ENCODE data around the gene BCL2L14.

Gene BCL2L14

DNA sequence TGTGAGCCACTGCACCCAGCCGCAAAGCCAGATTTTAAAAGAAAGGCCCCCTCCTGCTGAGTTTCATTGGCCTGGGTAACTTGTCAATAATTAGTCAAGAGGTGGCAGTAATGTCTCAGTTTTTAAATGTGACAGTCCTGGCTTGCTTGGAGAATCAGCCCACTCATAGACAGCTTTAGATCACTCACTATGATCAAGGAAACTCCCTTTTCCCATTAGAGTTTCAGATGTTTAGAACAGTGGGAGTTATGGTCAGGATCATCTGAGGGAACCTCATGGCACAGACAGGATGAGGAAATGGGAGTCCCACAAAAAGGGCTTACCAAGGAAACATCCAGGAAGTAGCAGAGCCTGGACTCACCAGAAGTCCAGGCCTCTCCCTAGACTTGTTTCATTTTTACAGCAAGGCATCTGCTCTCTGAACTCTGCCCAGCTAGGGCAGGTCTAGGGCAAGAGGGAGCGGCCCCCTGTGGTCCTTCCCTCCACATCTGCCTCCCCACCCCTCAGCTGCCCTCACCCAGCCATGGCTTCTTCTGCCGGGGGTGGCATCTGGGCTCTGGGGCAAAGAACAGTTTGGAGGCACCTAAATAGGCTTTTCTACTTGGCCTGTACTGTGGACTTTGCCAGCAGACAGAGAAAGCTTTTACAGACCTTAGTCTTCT, 11.2 kb downstream of the BCL2L14 start:
- TF ChIP-seq POLR2A (IDR thresholded peaks at IDR 0.05; ENCODE audit: low read length) = no peak
- TF ChIP-seq GATA1 (IDR thresholded peaks at IDR 0.05; ENCODE audit: low read depth, low read length) = no peak
- DNase-seq = peak; percentile 53 to 54

DNA sequence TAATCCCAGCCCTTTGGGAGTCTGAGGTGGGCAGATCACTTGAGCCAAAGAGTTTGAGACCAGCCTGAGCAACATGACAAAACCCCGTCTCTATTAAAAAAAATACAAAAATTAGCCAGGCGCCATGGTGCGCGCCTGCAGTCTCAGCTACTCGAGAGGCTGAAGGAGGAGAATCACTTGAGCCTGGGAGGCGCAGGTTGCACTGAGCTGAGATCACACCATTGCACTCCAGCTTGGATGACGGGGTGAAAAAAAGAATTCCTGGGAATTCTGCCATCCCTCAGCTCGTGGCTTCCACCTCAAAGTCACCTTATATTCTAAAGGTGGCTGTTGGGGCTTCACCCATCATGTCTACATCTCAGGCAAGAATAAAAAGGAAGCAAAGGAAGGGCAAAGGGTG, 12.9 kb downstream of the BCL2L14 start:
- DNase-seq = no peak

DNA sequence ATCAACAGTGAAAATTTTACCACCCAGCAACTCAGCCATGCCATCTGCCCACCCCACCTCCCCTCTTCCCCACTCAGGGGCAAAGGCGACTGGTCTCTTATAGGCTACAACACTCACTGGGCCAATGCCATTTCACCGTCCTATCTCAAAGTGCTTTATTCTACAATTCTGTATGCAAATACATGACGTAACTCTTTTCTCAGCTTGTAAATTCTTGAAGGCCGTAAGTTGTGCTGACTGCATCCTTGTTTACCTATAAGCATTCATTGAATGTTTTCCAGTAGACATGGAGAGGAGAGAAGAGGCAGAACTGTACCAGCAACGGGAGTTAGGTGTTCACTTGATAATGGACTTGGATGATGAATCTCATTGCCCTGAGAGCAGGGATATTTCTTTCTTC, 15.6 kb downstream of the BCL2L14 start:
- no peak for TF ChIP-seq GATA1 (IDR thresholded peaks at IDR 0.05; ENCODE audit: low read depth, low read length)
- no peak for TF ChIP-seq POLR2A (IDR thresholded peaks at IDR 0.05; ENCODE audit: low read length)
- no peak for DNase-seq

More for the DNA sequence above, 12.9 kb downstream of the BCL2L14 start:
- TF ChIP-seq GATA1 (IDR thresholded peaks at IDR 0.05; ENCODE audit: low read depth, low read length) (no peak), POLR2A (IDR thresholded peaks at IDR 0.05; ENCODE audit: low read length) (no peak)

DNA sequence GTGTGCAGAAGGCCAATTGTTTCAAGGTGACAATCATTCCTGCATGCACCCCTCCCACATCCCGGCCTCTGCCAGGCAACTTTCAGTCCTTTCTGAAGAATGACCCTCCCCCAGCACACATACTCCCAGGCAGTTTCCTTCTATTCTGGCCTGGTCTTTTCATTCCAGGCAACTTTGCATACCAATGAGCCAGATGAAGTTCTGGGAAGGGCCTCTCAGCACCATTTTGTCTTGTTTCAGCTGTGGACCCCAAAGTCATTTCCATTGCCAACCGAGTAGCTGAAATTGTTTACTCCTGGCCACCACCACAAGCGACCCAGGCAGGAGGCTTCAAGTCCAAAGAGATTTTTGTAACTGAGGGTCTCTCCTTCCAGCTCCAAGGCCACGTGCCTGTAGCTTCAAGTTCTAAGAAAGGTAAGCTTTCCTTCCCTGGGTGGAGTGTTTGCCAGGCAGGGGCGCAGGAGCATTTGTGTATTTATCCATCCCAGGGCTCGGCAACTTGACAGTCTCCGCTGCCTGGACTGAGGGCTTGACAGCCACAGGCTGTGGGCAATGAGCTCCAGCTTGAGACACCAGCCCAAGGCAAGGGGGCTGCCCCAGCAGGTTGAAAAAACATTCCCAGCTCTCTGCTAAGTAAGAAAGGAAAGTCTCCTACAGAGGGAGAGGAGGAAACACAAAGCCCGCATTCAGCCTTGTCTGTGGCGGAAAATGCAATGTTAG, 16.4 kb downstream of the BCL2L14 start:
- DNase-seq = no peak
- TF ChIP-seq GATA1 (IDR thresholded peaks at IDR 0.05; ENCODE audit: low read depth, low read length) = no peak
- no peak for TF ChIP-seq POLR2A (IDR thresholded peaks at IDR 0.05; ENCODE audit: low read length)

GRCh38 chr12:12087693-12088034, 16.9 kb downstream of the BCL2L14 start:
- TF ChIP-seq POLR2A (IDR thresholded peaks at IDR 0.05; ENCODE audit: low read length) (no peak), GATA1 (IDR thresholded peaks at IDR 0.05; ENCODE audit: low read depth, low read length) (no peak)
- DNase-seq = no peak

GRCh38 chr12:12088147-12088546, 17.4 kb downstream of the BCL2L14 start:
- no peak for DNase-seq
- TF ChIP-seq POLR2A (IDR thresholded peaks at IDR 0.05; ENCODE audit: low read length) (no peak), GATA1 (IDR thresholded peaks at IDR 0.05; ENCODE audit: low read depth, low read length) (no peak)

DNA sequence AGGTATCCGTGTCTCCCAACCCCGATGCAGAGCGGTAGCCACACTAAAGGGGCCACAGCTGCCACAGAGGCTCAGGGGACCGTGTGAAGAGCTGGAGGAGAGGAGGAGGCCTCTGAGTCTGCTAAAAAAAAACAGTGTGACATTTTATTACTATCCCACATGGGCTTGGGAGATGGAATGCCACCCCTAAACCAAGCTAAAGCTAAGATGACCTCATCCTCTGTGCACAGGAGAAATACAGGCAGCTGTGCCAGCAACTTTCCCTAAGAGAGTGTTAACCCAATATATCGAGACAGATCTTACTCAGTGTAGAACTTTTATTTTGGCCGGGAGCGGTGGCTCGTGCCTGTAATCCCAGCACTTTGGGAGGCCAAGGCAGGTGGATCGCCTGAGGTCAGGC, 18.0 kb downstream of the BCL2L14 start:
- TF ChIP-seq GATA1 (IDR thresholded peaks at IDR 0.05; ENCODE audit: low read depth, low read length) (no peak), POLR2A (IDR thresholded peaks at IDR 0.05; ENCODE audit: low read length) (no peak)
- DNase-seq = no peak

- DNase-seq = no peak
- TF ChIP-seq POLR2A (IDR thresholded peaks at IDR 0.05; ENCODE audit: low read length) (no peak), GATA1 (IDR thresholded peaks at IDR 0.05; ENCODE audit: low read depth, low read length) (no peak)
These were observed 20.3 kb downstream of the BCL2L14 start for GRCh38 chr12:12091071-12091470.

- no peak for DNase-seq
- TF ChIP-seq POLR2A (IDR thresholded peaks at IDR 0.05; ENCODE audit: low read length) (no peak), GATA1 (IDR thresholded peaks at IDR 0.05; ENCODE audit: low read depth, low read length) (no peak)
These were observed 21.4 kb downstream of the BCL2L14 start for GRCh38 chr12:12091977-12092663.

DNA sequence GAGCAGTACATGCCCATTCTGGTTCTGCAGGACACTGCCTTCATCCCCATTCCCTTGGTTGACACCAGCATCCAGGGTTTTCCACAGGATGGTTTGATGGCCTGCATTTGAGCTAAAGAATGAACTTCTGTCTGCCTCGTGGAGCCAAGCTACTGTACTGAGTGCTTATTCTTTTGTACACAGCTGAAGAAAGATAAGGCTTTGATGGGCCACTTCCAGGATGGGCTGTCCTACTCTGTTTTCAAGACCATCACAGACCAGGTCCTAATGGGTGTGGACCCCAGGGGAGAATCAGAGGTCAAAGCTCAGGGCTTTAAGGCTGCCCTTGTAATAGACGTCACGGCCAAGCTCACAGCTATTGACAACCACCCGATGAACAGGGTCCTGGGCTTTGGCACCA, 23.7 kb downstream of the BCL2L14 start:
- TF ChIP-seq POLR2A (IDR thresholded peaks at IDR 0.05; ENCODE audit: low read length) (no peak), GATA1 (IDR thresholded peaks at IDR 0.05; ENCODE audit: low read depth, low read length) (no peak)
- no peak for DNase-seq

- TF ChIP-seq GATA1 (IDR thresholded peaks at IDR 0.05; ENCODE audit: low read depth, low read length) (no peak), POLR2A (IDR thresholded peaks at IDR 0.05; ENCODE audit: low read length) (no peak)
- DNase-seq = no peak
These were observed 24.3 kb downstream of the BCL2L14 start for GRCh38 chr12:12095021-12095420.

DNA sequence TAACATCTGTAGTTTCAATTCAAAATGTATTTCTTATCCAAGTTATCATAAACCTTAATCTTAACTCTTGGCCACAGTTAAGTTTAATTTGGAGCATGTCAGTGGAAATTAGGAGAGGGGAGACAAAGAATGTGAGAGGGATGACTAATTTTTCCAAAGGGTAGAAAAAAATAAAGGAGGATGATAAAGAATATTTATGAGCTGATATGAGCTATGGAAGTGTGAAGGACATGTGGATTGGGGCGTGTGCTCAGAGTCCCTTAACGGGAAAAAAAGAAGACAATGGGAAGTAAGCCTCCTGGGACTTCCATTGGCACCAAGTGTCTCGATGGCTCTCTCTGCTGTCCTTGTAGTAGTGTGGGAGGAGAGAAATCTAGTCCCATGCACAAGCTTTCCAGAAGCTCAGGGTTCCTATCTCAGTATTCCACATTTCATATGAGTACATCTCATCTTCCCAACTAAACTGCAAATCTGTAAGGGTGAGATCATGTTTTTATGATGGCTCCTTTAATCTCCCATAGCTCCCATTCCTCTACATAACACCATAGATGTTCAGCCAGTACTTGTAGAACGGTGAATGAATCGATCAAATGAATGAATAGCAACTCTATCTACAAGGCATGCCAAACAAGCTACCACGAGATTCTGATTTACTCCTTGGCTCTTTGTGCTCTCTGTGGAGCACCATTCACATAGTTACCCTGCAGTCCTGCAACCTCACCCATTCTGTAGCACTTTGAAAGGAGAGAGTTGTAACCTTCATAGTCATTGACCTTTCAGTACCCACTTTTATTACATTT, 27.4 kb downstream of the BCL2L14 start:
- no peak for DNase-seq
- no peak for TF ChIP-seq POLR2A (IDR thresholded peaks at IDR 0.05; ENCODE audit: low read length)

- TF ChIP-seq POLR2A (IDR thresholded peaks at IDR 0.05; ENCODE audit: low read length) (no peak), GATA1 (IDR thresholded peaks at IDR 0.05; ENCODE audit: low read depth, low read length) (no peak)
- no peak for DNase-seq
These were observed 27.9 kb downstream of the BCL2L14 start for GRCh38 chr12:12098691-12099015.

DNA sequence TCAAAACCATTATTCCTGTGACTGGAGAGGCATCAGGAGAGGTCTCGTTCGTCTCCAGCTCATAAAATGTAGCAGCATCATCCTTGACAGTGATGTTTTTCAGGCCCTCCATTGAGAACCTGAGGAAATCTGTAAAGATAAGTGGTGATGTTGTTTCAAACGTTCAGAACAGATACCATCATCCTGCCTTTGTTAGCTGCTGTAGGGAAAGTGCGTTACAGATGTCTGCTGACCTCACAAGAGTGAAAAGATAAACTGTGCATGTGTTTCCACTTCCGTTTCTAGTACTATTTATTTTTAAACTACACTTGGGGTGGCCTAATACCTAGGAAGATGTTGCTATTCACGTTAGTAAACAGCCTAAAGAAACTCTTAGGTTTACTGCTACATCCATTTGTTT, 28.4 kb downstream of the BCL2L14 start:
- DNase-seq = no peak
- TF ChIP-seq GATA1 (IDR thresholded peaks at IDR 0.05; ENCODE audit: low read depth, low read length) = no peak
- no peak for TF ChIP-seq POLR2A (IDR thresholded peaks at IDR 0.05; ENCODE audit: low read length)
